Liver (tissue), 9 donors: ENCODE measurements around the gene TRIM29. TPM values are rescaled to one million over a fixed set of nuclear protein-coding genes. Genes with fewer than 3 reads are reported as not detected.

ENCODE experiments used
- DNase-seq: peaks from one replicate; pipeline ENCODE4 v3.0.0-alpha.2; 2017; ENCODE audit warnings: low spot score
- H3K27ac ChIP-seq, 2 donors: one replicate each; pipeline ENCODE4 v1.7.0; 2013; ENCODE audit warnings: inconsistent platforms in 2 of 2, low read length in 2 of 2, control low read depth in 1 of 2, low read depth in 1 of 2, mild to moderate bottlenecking in 1 of 2
- H3K27me3 ChIP-seq, 4 donors: one replicate each; pipeline versions ENCODE4 v1.6.1 to v1.7.0; 2013; ENCODE audit warnings: low read length in 3 of 4, inconsistent platforms in 1 of 4, mild to moderate bottlenecking in 1 of 4, moderate library complexity in 1 of 4; ENCODE audit not compliant: control insufficient read depth in 4 of 4, insufficient read depth in 4 of 4
- H3K36me3 ChIP-seq, 4 donors: one replicate each; pipeline versions ENCODE4 v1.6.1 to v1.7.0; 2013; ENCODE audit warnings: low read length in 3 of 4, mild to moderate bottlenecking in 3 of 4, low read depth in 1 of 4, moderate library complexity in 1 of 4; ENCODE audit not compliant: control insufficient read depth in 4 of 4, insufficient read depth in 3 of 4
- H3K4me1 ChIP-seq, 4 donors: one replicate each; pipeline versions ENCODE4 v1.6.1 to v1.7.0; 2013; ENCODE audit warnings: low read length in 3 of 4, mild to moderate bottlenecking in 3 of 4, moderate library complexity in 1 of 4; ENCODE audit not compliant: control insufficient read depth in 4 of 4, insufficient read depth in 4 of 4
- H3K4me3 ChIP-seq, 3 donors: one replicate each; pipeline versions ENCODE4 v1.6.1 to v1.7.0; 2013; ENCODE audit warnings: low read length in 3 of 3, control low read depth in 1 of 3, low read depth in 1 of 3, mild to moderate bottlenecking in 1 of 3
- H3K9ac ChIP-seq, 2 donors: one replicate each; pipeline ENCODE4 v1.7.0; 2013; ENCODE audit warnings: low read length in 2 of 2, mild to moderate bottlenecking in 2 of 2, moderate library complexity in 2 of 2, control low read depth in 1 of 2, low read depth in 1 of 2
- H3K9me3 ChIP-seq, 4 donors: one replicate each; pipeline versions ENCODE4 v1.6.1 to v1.7.0; 2013; ENCODE audit warnings: low read length in 3 of 4; ENCODE audit not compliant: control insufficient read depth in 4 of 4
- EGR1 ChIP-seq, 2 donors: IDR thresholded peaks; 2 replicates each; pipeline ENCODE4 v1.6.1; 2016 to 2018; ENCODE audit warnings: antibody characterized with exemption in 2 of 2, low read depth in 2 of 2
- FOXA1 ChIP-seq: IDR thresholded peaks from 2 replicates; pipeline ENCODE4 v1.6.1; 2016; ENCODE audit warnings: antibody characterized with exemption
- FOXA2 ChIP-seq: IDR thresholded peaks from 2 replicates; pipeline ENCODE4 v1.6.1; 2016; ENCODE audit warnings: antibody characterized with exemption
- GABPA ChIP-seq, 2 donors: IDR thresholded peaks in 1 of 2; conservative IDR thresholded peaks in 1 of 2; 2 replicates each; pipeline ENCODE4 v1.6.1; 2016; ENCODE audit warnings: antibody characterized with exemption in 2 of 2, mild to moderate bottlenecking in 1 of 2, moderate library complexity in 1 of 2
- HNF4A ChIP-seq, 2 donors: conservative IDR thresholded peaks; 2 replicates each; pipeline ENCODE4 v1.6.1; 2016; ENCODE audit warnings: antibody characterized with exemption in 2 of 2, mild to moderate bottlenecking in 2 of 2
- HNF4G ChIP-seq: IDR thresholded peaks from 2 replicates; pipeline ENCODE4 v1.6.1; 2016; ENCODE audit warnings: antibody characterized with exemption
- JUND ChIP-seq, 2 donors: IDR thresholded peaks; 2 replicates each; pipeline ENCODE4 v1.6.1; 2016; ENCODE audit warnings: antibody characterized with exemption in 2 of 2
- NR2F2 ChIP-seq: IDR thresholded peaks from 2 replicates; pipeline ENCODE4 v1.6.1; 2016; ENCODE audit warnings: antibody characterized with exemption
- RAD21 ChIP-seq, 2 donors: IDR thresholded peaks; 2 replicates each; pipeline ENCODE4 v1.6.1; 2016; ENCODE audit warnings: antibody characterized with exemption in 2 of 2, mild to moderate bottlenecking in 2 of 2
- RXRA ChIP-seq, 2 donors: IDR thresholded peaks; 2 replicates each; pipeline ENCODE4 v1.6.1; 2017 to 2018; ENCODE audit warnings: antibody characterized with exemption in 2 of 2, mild to moderate bottlenecking in 1 of 2
- SP1 ChIP-seq: IDR thresholded peaks from 2 replicates; pipeline ENCODE4 v1.6.1; 2018; ENCODE audit warnings: antibody characterized with exemption, mild to moderate bottlenecking
- TAF1 ChIP-seq: conservative IDR thresholded peaks from 2 replicates; pipeline ENCODE4 v1.6.1; 2016; ENCODE audit warnings: antibody characterized with exemption, mild to moderate bottlenecking
- YY1 ChIP-seq: IDR thresholded peaks from 2 replicates; pipeline ENCODE4 v1.6.1; 2016; ENCODE audit warnings: antibody characterized with exemption, mild to moderate bottlenecking
- WGBS: extraction: QIAGEN DNeasy Blood & Tissue Kit; methylation state at CpG from one replicate; pipeline ENCODE4 v1.1.7; 2013; 5-methylcytosine and 5-hydroxymethylcytosine counted together
- polyA plus RNA-seq, 2 donors: library from polyadenylated mRNA; stranded (reverse) in 1 of 2; unstranded in 1 of 2; fragments of 200-250 nt in 1 of 2; fragments of >200 nt in 1 of 2; fragmentation: Nextera tagmentation in 1 of 2; extraction: Ambion mirVana in 1 of 2; gene quantifications; one replicate each; pipeline versions ENCODE4 v1.2.1 to v1.2.3, GENCODE V29; 2013 to 2015
- total RNA-seq, 2 donors: library from RNA; depleted of rRNA; stranded (reverse); fragments of >200 nt; gene quantifications; one replicate each; pipeline ENCODE4 v1.2.3, GENCODE V29; 2014
- TF ChIP-seq, protein P1 (sequence below): IDR thresholded peaks from 2 replicates; pipeline ENCODE4 v1.6.1; 2016; ENCODE audit warnings: antibody characterized with exemption
- TF ChIP-seq, protein P2 (sequence below): IDR thresholded peaks from 2 replicates; pipeline ENCODE4 v1.6.1; 2016; ENCODE audit warnings: antibody characterized with exemption
- TF ChIP-seq, protein P3 (sequence below): IDR thresholded peaks from 2 replicates; pipeline ENCODE4 v1.6.1; 2016; ENCODE audit warnings: antibody characterized with exemption, mild to moderate bottlenecking
- TF ChIP-seq, protein P4 (sequence below): fragments of 150-350 bp; IDR thresholded peaks from 2 replicates; pipeline ENCODE4 v1.5.1; 2017; ENCODE audit warnings: improper control_type of control experiment, low read depth, low read length; ENCODE audit not compliant: missing input control
- TF ChIP-seq, protein P5 (sequence below): IDR thresholded peaks from 2 replicates; pipeline ENCODE4 v1.6.1; 2016; ENCODE audit warnings: antibody characterized with exemption
- donor health status: healthy.
- donor health status: healthy.
- donor health status: healthy.
- donor health status: healthy.
- donor health status: healthy.

Gene TRIM29
- total and polyA plus RNA-seq, 4 donors: 0.22 to 0.89 (median 0.35) TPM

DNA sequence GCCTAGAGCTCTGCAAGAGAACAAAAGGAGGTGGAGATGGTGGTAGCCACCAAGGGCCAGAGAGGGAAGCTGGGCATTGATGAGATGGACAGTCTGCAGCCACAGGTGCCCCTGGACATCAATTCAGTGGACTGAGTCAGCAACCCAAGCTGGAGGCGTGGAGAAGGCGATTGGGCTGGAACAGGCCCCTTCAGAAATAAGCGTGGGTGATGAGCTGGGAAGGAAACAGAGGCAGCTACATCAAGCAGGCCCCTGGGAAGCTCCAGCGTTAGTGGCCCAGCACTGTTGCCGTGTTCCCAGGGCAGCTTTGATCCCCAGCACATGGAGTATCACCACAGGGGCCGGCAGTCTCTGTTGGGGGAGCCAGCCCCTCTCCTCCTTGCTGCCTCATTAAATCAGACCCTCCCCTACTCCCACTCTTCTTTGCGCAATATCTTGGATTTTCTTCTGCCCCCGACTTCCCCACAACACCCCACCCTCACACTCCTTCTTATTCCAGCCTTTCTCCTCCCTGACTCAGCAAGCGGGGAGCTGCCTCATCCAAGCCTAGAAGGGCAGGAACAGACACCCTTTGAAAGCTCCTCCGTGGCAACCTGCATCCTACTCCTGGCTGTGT, 41.3 kb upstream of the TRIM29 start:
- Histone ChIP-seq H3K36me3 (peaks cover 0 to 3% (median 0%) of the 10 kb centered on the region in 4 donors), H3K27ac (no peak overlapping the region), H3K9ac (no peak overlapping the region), H3K4me3 (no peak overlapping the region), H3K4me1 (peaks cover 0 to 32% (median 28%) of the 10 kb centered on the region in 4 donors), H3K9me3 (no peaks in the 10 kb centered on the region), H3K27me3 (no peaks in the 10 kb centered on the region)
- DNase-seq: no peak
- WGBS: 93% methylated on average over 10 of the region's 10 CpGs
- TF ChIP-seq YY1 (no peak), SP1 (no peak), RXRA (IDR thresholded peaks at IDR 0.05) (no peak), HNF4G (no peak), RAD21 (IDR thresholded peaks at IDR 0.05) (no peak)
- TF ChIP-seq, protein P1, sequence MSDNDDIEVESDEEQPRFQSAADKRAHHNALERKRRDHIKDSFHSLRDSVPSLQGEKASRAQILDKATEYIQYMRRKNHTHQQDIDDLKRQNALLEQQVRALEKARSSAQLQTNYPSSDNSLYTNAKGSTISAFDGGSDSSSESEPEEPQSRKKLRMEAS: no peak
- TF ChIP-seq, protein P2, sequence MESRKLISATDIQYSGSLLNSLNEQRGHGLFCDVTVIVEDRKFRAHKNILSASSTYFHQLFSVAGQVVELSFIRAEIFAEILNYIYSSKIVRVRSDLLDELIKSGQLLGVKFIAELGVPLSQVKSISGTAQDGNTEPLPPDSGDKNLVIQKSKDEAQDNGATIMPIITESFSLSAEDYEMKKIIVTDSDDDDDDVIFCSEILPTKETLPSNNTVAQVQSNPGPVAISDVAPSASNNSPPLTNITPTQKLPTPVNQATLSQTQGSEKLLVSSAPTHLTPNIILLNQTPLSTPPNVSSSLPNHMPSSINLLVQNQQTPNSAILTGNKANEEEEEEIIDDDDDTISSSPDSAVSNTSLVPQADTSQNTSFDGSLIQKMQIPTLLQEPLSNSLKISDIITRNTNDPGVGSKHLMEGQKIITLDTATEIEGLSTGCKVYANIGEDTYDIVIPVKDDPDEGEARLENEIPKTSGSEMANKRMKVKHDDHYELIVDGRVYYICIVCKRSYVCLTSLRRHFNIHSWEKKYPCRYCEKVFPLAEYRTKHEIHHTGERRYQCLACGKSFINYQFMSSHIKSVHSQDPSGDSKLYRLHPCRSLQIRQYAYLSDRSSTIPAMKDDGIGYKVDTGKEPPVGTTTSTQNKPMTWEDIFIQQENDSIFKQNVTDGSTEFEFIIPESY: no peak

DNA sequence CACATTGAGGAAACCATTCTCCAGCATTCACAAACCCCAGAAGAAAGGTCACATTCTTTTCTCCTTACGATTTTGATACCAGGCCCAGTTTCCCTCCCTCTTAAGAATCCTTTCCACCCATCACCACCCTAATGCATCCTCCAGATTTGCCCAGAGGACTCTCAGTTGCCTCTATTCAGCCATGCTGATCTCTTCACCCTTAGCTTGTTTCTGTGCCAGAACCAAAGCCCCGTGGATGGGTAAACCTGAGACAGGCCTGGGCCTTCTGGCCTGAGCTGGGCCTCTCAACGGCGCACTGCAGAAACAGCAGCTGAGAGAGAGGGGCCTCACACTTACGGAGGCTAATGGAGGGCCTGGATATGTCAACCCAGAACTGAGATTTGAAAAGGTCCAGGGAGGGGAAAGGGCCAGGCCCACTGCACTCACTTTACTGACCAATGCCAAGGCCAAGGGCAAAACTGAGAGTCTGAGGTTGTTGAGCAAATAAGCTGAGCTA, 40.7 kb upstream of the TRIM29 start:
- Histone ChIP-seq H3K9ac (no peak overlapping the region), H3K4me3 (no peak overlapping the region), H3K9me3 (no peaks in the 10 kb centered on the region), H3K27ac (no peak overlapping the region), H3K27me3 (no peaks in the 10 kb centered on the region), H3K36me3 (peaks cover 0 to 3% (median 0%) of the 10 kb centered on the region in 4 donors), H3K4me1 (peaks cover 0 to 27% (median 23%) of the 10 kb centered on the region in 4 donors)
- DNase-seq: no peak
- 91% methylated on average over 5 of the region's 5 CpGs for WGBS
- TF ChIP-seq RAD21 (IDR thresholded peaks at IDR 0.05) (no peak), HNF4A (conservative IDR thresholded peaks at IDR 0.05) (no peak), HNF4G (no peak), RXRA (IDR thresholded peaks at IDR 0.05) (no peak), FOXA1 (no peak), YY1 (no peak), NR2F2 (no peak), SP1 (no peak), EGR1 (IDR thresholded peaks at IDR 0.05; ENCODE audit: low read depth in 2 of 2) (no peak), GABPA (IDR thresholded peaks at IDR 0.05 in 1 of 2, conservative IDR thresholded peaks at IDR 0.05 in 1 of 2) (no peak), FOXA2 (no peak), JUND (IDR thresholded peaks at IDR 0.05) (no peak), TAF1 (no peak)
- TF ChIP-seq, protein P3, sequence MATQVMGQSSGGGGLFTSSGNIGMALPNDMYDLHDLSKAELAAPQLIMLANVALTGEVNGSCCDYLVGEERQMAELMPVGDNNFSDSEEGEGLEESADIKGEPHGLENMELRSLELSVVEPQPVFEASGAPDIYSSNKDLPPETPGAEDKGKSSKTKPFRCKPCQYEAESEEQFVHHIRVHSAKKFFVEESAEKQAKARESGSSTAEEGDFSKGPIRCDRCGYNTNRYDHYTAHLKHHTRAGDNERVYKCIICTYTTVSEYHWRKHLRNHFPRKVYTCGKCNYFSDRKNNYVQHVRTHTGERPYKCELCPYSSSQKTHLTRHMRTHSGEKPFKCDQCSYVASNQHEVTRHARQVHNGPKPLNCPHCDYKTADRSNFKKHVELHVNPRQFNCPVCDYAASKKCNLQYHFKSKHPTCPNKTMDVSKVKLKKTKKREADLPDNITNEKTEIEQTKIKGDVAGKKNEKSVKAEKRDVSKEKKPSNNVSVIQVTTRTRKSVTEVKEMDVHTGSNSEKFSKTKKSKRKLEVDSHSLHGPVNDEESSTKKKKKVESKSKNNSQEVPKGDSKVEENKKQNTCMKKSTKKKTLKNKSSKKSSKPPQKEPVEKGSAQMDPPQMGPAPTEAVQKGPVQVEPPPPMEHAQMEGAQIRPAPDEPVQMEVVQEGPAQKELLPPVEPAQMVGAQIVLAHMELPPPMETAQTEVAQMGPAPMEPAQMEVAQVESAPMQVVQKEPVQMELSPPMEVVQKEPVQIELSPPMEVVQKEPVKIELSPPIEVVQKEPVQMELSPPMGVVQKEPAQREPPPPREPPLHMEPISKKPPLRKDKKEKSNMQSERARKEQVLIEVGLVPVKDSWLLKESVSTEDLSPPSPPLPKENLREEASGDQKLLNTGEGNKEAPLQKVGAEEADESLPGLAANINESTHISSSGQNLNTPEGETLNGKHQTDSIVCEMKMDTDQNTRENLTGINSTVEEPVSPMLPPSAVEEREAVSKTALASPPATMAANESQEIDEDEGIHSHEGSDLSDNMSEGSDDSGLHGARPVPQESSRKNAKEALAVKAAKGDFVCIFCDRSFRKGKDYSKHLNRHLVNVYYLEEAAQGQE: no peak
- TF ChIP-seq, protein P4, sequence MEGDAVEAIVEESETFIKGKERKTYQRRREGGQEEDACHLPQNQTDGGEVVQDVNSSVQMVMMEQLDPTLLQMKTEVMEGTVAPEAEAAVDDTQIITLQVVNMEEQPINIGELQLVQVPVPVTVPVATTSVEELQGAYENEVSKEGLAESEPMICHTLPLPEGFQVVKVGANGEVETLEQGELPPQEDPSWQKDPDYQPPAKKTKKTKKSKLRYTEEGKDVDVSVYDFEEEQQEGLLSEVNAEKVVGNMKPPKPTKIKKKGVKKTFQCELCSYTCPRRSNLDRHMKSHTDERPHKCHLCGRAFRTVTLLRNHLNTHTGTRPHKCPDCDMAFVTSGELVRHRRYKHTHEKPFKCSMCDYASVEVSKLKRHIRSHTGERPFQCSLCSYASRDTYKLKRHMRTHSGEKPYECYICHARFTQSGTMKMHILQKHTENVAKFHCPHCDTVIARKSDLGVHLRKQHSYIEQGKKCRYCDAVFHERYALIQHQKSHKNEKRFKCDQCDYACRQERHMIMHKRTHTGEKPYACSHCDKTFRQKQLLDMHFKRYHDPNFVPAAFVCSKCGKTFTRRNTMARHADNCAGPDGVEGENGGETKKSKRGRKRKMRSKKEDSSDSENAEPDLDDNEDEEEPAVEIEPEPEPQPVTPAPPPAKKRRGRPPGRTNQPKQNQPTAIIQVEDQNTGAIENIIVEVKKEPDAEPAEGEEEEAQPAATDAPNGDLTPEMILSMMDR: no peak
- TF ChIP-seq, protein P5, sequence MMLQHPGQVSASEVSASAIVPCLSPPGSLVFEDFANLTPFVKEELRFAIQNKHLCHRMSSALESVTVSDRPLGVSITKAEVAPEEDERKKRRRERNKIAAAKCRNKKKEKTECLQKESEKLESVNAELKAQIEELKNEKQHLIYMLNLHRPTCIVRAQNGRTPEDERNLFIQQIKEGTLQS: no peak
- TF ChIP-seq, protein P2: no peak
- TF ChIP-seq, protein P1: no peak
